ENCODE measurements around the gene FHAD1. TPM values are rescaled to one million over a fixed set of nuclear protein-coding genes. Genes with fewer than 3 reads are reported as not detected.

The FHAD1 gene
- total and polyA plus RNA-seq, 2 experiments from 2014 or later, result 0.13 to 0.68 TPM

DNA sequence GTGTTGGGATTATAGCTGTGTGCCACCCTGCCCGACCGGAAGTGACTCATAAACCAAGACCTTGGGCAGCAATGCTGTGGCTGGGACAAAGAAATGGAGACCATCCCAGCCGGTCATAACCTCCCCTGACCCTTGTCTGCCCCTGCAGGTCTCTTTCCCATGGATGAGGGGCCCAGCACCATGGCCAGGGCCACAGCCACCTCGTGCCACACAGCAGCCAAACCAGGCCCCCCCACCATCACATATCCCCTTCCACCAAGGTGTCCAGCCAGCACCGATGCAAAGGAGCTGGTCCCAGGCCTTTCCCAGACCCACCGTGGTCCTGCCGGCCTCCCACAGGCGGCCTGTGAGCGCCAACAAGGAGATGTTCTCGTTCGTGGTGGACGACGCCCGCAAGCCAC, 42.2 kb downstream of the FHAD1 start:
- no peak overlapping the region for H3K4me3 ChIP-seq
- DNase-seq (ENCODE audit: low spot score), result no peak
- no peak overlapping the region for H2AFZ ChIP-seq
- TF ChIP-seq EZH2 (IDR thresholded peaks at IDR 0.05; ENCODE audit: borderline replicate concordance) (no peak), EZH2phosphoT487 (IDR thresholded peaks at IDR 0.05; ENCODE audit: low read depth, severe bottlenecking, unreplicated experiment) (no peak), CTCF (IDR thresholded peaks at IDR 0.05; ENCODE audit: poor library complexity) (no peak)
- no peak overlapping the region for H3K4me2 ChIP-seq
- no peaks in the 10 kb centered on the region for H3K9me2 ChIP-seq (replicated peaks; ENCODE audit: insufficient read depth)
- H3K4me1 ChIP-seq (ENCODE audit: insufficient read depth), result peaks cover 12% of the 10 kb centered on the region
- no peaks in the 10 kb centered on the region for H3K9me3 ChIP-seq (ENCODE audit: low read depth)
- no peaks in the 10 kb centered on the region for H3K36me3 ChIP-seq (replicated peaks; ENCODE audit: insufficient read depth, low read depth)
- H3K79me2 ChIP-seq, result no peaks in the 10 kb centered on the region
- H3K27me3 ChIP-seq, result no peaks in the 10 kb centered on the region
- no peak overlapping the region for H3K27ac ChIP-seq
- no peaks in the 10 kb centered on the region for H4K20me1 ChIP-seq (ENCODE audit: insufficient read depth, poor library complexity, severe bottlenecking)
- WGBS (ENCODE audit: low lambda C conversion rate, missing lambda C conversion rate), result 91% methylated on average over 14 of the region's 14 CpGs

DNA sequence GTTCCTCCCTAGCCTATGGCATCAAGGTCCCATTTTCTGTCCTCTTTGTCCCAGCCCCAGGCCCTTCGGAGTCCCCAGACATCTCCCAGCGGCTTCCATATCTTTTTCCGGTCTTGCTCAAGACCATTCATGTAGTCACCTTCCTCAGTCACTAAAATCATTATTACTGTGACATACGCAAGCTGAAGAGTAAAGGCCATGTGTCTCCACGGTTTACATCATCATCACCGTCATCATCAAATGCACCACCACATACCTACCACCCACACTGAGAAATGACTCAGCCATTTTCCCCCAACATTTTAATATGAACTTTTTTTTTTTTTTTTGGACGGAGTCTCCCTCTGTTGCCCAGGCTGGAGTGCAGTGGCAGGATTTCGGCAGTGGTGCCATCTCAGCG, 43.4 kb downstream of the FHAD1 start:
- Histone ChIP-seq H4K20me1 (ENCODE audit: insufficient read depth, poor library complexity, severe bottlenecking) (no peaks in the 10 kb centered on the region), H3K4me1 (ENCODE audit: insufficient read depth) (peaks cover 1% of the 10 kb centered on the region), H3K9me3 (ENCODE audit: low read depth) (no peaks in the 10 kb centered on the region), H3K4me2 (no peak overlapping the region), H3K36me3 (replicated peaks; ENCODE audit: insufficient read depth, low read depth) (no peaks in the 10 kb centered on the region), H2AFZ (no peak overlapping the region), H3K27me3 (no peaks in the 10 kb centered on the region), H3K79me2 (no peaks in the 10 kb centered on the region), H3K9me2 (replicated peaks; ENCODE audit: insufficient read depth) (no peaks in the 10 kb centered on the region), H3K4me3 (no peak overlapping the region), H3K27ac (no peak overlapping the region)
- 94% methylated on average over 9 of the region's 9 CpGs for WGBS (ENCODE audit: low lambda C conversion rate, missing lambda C conversion rate)
- DNase-seq (ENCODE audit: low spot score), result no peak
- TF ChIP-seq EZH2 (IDR thresholded peaks at IDR 0.05; ENCODE audit: borderline replicate concordance) (no peak), EZH2phosphoT487 (IDR thresholded peaks at IDR 0.05; ENCODE audit: low read depth, severe bottlenecking, unreplicated experiment) (no peak), CTCF (IDR thresholded peaks at IDR 0.05; ENCODE audit: poor library complexity) (no peak)

DNA sequence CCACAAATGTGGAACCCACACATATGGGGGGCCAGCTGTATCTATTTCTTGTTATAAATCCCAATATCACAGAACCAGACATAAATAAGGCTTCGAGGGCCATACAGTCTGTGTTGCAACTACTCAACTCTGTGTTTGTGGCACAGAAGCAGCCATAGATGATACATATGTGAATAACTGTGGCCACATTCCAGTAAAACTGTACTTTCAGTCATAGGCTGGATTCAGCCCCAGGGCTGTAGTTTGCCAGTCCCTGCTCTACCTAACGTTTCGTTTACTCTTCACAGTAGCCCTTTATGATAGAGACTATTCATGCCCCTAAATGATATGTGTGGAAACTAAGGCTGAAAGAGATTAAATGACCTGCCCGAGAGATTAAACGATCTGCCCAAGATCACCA, 48.7 kb downstream of the FHAD1 start:
- H3K79me2 ChIP-seq, result no peaks in the 10 kb centered on the region
- WGBS (ENCODE audit: low lambda C conversion rate, missing lambda C conversion rate), result 67% methylated on average over 5 of the region's 5 CpGs
- no peaks in the 10 kb centered on the region for H3K9me2 ChIP-seq (replicated peaks; ENCODE audit: insufficient read depth)
- H4K20me1 ChIP-seq (ENCODE audit: insufficient read depth, poor library complexity, severe bottlenecking), result no peaks in the 10 kb centered on the region
- DNase-seq (ENCODE audit: low spot score), result no peak
- H2AFZ ChIP-seq, result no peak overlapping the region
- H3K4me1 ChIP-seq (ENCODE audit: insufficient read depth), result no peaks in the 10 kb centered on the region
- H3K4me3 ChIP-seq, result no peak overlapping the region
- no peaks in the 10 kb centered on the region for H3K9me3 ChIP-seq (ENCODE audit: low read depth)
- H3K4me2 ChIP-seq, result no peak overlapping the region
- no peak overlapping the region for H3K27ac ChIP-seq
- no peak for TF ChIP-seq EZH2 (IDR thresholded peaks at IDR 0.05; ENCODE audit: borderline replicate concordance)
- TF ChIP-seq EZH2phosphoT487 (IDR thresholded peaks at IDR 0.05; ENCODE audit: low read depth, severe bottlenecking, unreplicated experiment), result no peak
- no peak for TF ChIP-seq CTCF (IDR thresholded peaks at IDR 0.05; ENCODE audit: poor library complexity)
- H3K36me3 ChIP-seq (replicated peaks; ENCODE audit: insufficient read depth, low read depth), result no peaks in the 10 kb centered on the region
- no peaks in the 10 kb centered on the region for H3K27me3 ChIP-seq

All from hepatocyte (in vitro differentiated cells).